ENCODE results near the gene MYO15B. TPM values are rescaled to one million over a fixed set of nuclear protein-coding genes. Genes with fewer than 3 reads are reported as not detected.

Gene MYO15B
- total RNA-seq, 1 experiment from 2014 or later = 30.3 TPM

- Histone ChIP-seq H3K4me1 (ENCODE audit: control insufficient read depth in 1 of 2, insufficient read depth in 2 of 2, low read length in 2 of 2) (peaks cover 13 to 19% of the 10 kb centered on the region in 2 experiments; a peak in 3 of 4 replicates), H3K9me2 (ENCODE audit: insufficient read depth) (no peaks in the 10 kb centered on the region), H3K9me3 (ENCODE audit: control insufficient read depth in 1 of 2, insufficient read depth in 1 of 2, low read depth in 1 of 2, low read length in 2 of 2) (no peaks in the 10 kb centered on the region), H4K20me1 (ENCODE audit: insufficient read depth) (0 out of 2 replicates have a peak, but pooled peaks cover 4% of the 10 kb centered on the region), H3K27me3 (ENCODE audit: insufficient read depth, low read length) (no peaks in the 10 kb centered on the region), H3K9ac (ENCODE audit: low read length) (peak overlapping the region; percentile 89), H3K4me3 (replicated peaks in 1 of 2; ENCODE audit: low read depth in 1 of 2, low read length in 2 of 2) (peak overlapping the region; percentile 79 to 83), H3K27ac (ENCODE audit: low read depth, low read length) (no peak overlapping the region), H3K79me2 (ENCODE audit: insufficient read depth, low read length) (peaks cover 83% of the 10 kb centered on the region), H3K36me3 (ENCODE audit: control insufficient read depth in 1 of 2, insufficient read depth in 2 of 2, low read length in 2 of 2) (peaks cover 44 to 47% of the 10 kb centered on the region in 2 experiments), H2AFZ (ENCODE audit: low read depth, low read length, poor library complexity, severe bottlenecking) (no peak overlapping the region), H3K4me2 (ENCODE audit: low read length) (peak overlapping the region; percentile 81)
- DNase-seq (ENCODE audit: low read depth, low spot score) (no peak), ATAC-seq (no peak)
- TF ChIP-seq ZNF274 (IDR thresholded peaks at IDR 0.05; ENCODE audit: low read depth, low read length) (no peak), REST (IDR thresholded peaks at IDR 0.05; ENCODE audit: low read depth) (no peak), SRF (IDR thresholded peaks at IDR 0.05; ENCODE audit: low read depth) (no peak), EZH2phosphoT487 (IDR thresholded peaks at IDR 0.05; ENCODE audit: borderline replicate concordance) (no peak), MAX (IDR thresholded peaks at IDR 0.05) (no peak), EGR1 (IDR thresholded peaks at IDR 0.05; ENCODE audit: low read depth) (no peak), CBX3 (IDR thresholded peaks at IDR 0.05; ENCODE audit: low read depth) (no peak), POLR2AphosphoS5 (IDR thresholded peaks at IDR 0.05; ENCODE audit: low read depth, low read length) (no peak), EZH2 (IDR thresholded peaks at IDR 0.05) (no peak), JUND (IDR thresholded peaks at IDR 0.05) (no peak), CTCF (IDR thresholded peaks at IDR 0.05 in 2 of 3, conservative IDR thresholded peaks at IDR 0.05 in 1 of 3; ENCODE audit: borderline replicate concordance in 1 of 3, insufficient read depth in 1 of 3, low read depth in 2 of 3, low read length in 2 of 3) (no peak), TCF7L2 (IDR thresholded peaks at IDR 0.05; ENCODE audit: borderline replicate concordance, extremely low read depth, insufficient read depth, insufficient read length) (no peak), CEBPB (IDR thresholded peaks at IDR 0.05; ENCODE audit: low read depth) (no peak), SP1 (IDR thresholded peaks at IDR 0.05; ENCODE audit: low read depth) (no peak)
- TF ChIP-seq, protein P1, sequence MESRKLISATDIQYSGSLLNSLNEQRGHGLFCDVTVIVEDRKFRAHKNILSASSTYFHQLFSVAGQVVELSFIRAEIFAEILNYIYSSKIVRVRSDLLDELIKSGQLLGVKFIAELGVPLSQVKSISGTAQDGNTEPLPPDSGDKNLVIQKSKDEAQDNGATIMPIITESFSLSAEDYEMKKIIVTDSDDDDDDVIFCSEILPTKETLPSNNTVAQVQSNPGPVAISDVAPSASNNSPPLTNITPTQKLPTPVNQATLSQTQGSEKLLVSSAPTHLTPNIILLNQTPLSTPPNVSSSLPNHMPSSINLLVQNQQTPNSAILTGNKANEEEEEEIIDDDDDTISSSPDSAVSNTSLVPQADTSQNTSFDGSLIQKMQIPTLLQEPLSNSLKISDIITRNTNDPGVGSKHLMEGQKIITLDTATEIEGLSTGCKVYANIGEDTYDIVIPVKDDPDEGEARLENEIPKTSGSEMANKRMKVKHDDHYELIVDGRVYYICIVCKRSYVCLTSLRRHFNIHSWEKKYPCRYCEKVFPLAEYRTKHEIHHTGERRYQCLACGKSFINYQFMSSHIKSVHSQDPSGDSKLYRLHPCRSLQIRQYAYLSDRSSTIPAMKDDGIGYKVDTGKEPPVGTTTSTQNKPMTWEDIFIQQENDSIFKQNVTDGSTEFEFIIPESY (IDR thresholded peaks at IDR 0.05; ENCODE audit: extremely low read depth, insufficient replicate concordance, low read length) = no peak
- TF ChIP-seq, protein P2, sequence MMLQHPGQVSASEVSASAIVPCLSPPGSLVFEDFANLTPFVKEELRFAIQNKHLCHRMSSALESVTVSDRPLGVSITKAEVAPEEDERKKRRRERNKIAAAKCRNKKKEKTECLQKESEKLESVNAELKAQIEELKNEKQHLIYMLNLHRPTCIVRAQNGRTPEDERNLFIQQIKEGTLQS (IDR thresholded peaks at IDR 0.05) = no peak
- intact Hi-C loops (cut with micrococcal nuclease) = no loop called here
- no TSS peak for BruUV-seq (replicated peaks)
- RAD21 ChIA-PET (ENCODE audit: low non-redundant PET in 1 of 2, low total read pairs in 2 of 2, uncharacterized antibody in 2 of 2, unreplicated experiment in 2 of 2) = no interaction called here
- CTCF ChIA-PET = interaction anchor here (1.2 to 2.3 kb wide), 2 partner anchors 80 to 81 kb away, joined by 4 to 5 read pairs; no protein-coding TSS in a partner anchor
- POLR2A ChIA-PET = interaction anchor here (0.8 to 1.4 kb wide), 4 partner anchors 15 to 35 kb away, joined by 3 read pairs; partner anchors contain the start of gene SMIM5
Measured at GRCh38 chr17:75668489-75668888, 80.9 kb downstream of the MYO15B start.

All from HCT116 (cell line).